ENCODE data around the gene RBM12.
A peak's percentile ranks its signal among the peaks of the same experiment; 100 is the strongest.

DNA sequence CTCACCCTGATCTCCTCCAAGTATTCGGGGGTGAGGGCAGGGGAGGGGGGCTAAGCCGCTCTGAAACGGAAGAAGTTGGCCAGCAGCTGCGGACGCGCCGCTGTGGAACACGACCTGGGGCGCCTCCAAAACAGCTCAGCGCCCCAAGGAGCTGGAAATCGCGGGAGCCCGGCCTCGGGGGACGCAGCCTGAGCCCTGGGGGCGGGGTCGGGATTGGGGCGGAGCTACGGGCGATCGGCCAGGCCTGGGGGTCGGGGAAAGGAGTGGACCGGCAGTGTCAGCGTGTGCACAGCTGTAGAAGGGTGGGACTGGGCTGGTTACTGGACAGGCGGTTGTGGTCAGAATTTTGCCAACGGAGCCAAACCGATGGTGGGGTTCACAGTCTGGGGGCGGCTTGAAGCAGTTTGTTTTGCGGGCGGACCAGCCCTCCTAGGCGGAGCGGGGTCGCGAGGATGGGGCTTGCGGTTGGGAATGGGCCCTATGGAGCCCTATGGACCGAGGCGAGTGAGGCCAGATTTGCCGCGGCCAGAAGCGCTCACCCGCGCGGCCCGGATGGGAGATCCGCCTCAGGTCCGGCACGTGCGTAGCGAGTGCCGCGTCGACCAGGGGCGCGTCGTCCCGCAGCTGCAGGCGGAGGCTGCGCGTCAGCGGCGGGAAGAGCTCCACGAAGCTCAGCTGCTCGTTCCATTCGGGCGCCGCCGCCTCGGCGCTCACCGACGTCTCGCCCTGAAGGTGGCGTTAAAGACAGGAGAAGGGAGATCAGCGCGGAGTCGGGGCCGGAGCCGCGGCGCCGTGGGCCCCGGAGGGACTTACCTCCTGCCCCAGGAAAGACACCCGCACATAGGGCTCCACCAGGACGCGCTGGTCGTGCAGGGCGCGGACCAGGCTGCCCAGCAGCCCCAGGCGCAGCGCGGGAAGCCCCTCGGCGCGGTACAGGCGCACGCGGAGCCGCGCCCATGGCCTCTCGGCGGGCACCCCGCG lies 63.4 kb downstream of the RBM12 start:
- TF ChIP-seq, protein P1, sequence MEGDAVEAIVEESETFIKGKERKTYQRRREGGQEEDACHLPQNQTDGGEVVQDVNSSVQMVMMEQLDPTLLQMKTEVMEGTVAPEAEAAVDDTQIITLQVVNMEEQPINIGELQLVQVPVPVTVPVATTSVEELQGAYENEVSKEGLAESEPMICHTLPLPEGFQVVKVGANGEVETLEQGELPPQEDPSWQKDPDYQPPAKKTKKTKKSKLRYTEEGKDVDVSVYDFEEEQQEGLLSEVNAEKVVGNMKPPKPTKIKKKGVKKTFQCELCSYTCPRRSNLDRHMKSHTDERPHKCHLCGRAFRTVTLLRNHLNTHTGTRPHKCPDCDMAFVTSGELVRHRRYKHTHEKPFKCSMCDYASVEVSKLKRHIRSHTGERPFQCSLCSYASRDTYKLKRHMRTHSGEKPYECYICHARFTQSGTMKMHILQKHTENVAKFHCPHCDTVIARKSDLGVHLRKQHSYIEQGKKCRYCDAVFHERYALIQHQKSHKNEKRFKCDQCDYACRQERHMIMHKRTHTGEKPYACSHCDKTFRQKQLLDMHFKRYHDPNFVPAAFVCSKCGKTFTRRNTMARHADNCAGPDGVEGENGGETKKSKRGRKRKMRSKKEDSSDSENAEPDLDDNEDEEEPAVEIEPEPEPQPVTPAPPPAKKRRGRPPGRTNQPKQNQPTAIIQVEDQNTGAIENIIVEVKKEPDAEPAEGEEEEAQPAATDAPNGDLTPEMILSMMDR (IDR thresholded peaks at IDR 0.05) = peak in 5 of 7 experiments; percentile 11 to 57 (median 35)
- TF ChIP-seq POLR2A (IDR thresholded peaks at IDR 0.05) = no peak
- TF ChIP-seq POLR2AphosphoS5 (IDR thresholded peaks at IDR 0.05) = peak; percentile 6 to 74 (median 51)
- no peak for TF ChIP-seq EP300 (IDR thresholded peaks at IDR 0.05)

Measured in stomach (tissue), 4 donors.